HG03159 (cell line): Measurements from ENCODE around the gene CPNE1.

Source experiments
- ATAC-seq: cut with Tn5 transposase; IDR thresholded peaks from one replicate; pipeline ENCODE4 v1.9.1; 2021; ENCODE audit warnings: mild to moderate bottlenecking, moderate library complexity; ENCODE audit not compliant: unreplicated experiment

CPNE1 gene

DNA sequence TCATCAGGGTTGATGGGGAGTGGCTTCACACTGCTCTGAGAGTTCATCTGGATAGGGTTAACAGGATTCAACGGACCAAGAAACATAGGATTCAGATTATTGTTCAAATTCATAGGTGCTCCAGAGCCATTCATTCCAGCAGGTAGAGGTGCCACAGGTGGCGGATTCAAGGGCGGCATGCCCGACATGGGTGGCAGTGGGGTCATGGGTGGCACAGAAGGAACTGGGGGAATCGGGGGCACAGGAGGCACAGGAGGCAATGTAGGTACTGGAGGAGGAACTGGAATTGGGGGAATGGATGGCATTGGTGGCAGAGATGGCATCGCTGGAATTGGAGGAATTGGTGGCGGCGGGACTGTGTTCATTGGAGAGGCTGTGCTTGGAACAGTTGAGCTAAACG, 10.3 kb downstream of the CPNE1 start:
- no peak for ATAC-seq

GRCh38 chr20:35653893-35654292, 10.8 kb downstream of the CPNE1 start:
- no peak for ATAC-seq

GRCh38 chr20:35653430-35653734, 11.3 kb downstream of the CPNE1 start:
- ATAC-seq, result no peak

DNA sequence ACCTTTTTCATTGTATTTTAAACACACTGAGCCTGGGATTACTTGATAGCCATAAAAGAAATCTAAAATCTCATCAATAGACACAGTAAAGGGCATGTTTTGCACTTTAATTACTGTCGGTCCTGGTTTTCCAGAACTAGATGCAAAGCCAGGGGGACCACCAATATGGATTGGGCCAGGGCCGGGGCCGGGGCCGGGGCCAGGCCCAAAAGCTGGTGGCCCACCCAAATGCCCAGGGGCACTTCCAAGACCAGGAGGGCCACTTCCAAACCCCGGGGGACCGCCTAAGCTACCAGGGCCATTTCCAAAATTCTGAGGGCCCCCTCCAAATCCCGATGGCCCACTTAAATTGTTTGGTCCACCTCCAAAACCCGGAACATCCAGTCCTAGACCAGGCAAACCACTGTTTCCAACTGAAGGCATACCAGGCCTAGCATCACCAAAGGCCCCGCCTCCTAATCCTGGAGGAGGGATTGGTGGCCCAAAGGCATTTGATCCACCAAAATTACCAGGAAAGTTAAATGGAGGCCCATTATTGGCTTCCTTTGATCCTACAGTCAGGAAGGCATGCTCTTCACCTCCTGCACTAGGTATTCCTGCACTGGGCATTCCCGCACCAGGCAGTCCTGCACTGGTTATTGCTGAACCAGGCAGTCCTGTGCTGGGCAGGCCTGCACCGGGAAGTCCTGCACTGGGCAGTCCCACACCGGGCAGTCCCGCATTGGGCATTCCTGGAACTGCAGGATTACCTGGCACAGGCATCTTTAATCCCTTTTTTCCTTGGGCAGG, 11.9 kb downstream of the CPNE1 start:
- ATAC-seq, result no peak

- ATAC-seq, result no peak
Observed at GRCh38 chr20:35651958-35652357, 12.7 kb downstream of the CPNE1 start.

DNA sequence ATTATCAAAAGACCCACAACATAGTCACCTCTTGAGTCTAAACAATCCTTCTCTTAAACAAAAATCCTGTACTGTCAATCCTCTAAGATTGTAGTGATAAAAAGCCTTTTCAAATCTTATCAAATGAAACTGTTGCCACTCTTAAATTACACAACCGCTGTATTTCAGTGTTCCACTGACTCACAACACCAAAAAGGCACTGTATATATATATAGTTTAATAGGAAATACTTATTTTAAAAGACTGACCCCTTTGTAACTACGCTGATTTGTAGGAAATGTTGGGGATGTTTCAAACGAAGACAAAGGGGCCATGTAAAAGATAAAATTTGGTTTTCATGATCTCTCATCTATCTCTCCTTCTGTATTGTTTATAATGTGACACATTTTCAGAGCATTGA, 14.1 kb downstream of the CPNE1 start:
- ATAC-seq, result no peak

- ATAC-seq, result no peak
Observed at GRCh38 chr20:35648836-35649235, 15.9 kb downstream of the CPNE1 start.

DNA sequence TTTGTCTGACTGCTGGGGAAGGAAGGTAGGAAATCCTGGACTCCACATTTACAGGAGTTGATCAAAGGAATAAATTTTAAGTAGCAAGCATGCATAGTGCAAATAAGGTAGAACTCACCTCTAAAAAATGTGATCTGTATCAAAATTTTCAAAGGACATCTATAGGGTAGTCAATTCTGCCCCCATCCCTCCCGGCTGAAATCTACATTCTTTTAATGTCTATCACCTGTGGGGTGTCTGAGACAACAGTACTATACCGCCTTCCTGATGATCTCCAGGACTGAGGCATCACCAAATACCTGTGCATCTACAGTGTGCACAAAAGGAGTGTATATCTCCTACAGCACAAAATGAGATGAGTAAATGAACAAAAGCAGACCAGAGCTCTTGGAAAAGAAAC, 19.9 kb downstream of the CPNE1 start:
- ATAC-seq, result no peak

DNA sequence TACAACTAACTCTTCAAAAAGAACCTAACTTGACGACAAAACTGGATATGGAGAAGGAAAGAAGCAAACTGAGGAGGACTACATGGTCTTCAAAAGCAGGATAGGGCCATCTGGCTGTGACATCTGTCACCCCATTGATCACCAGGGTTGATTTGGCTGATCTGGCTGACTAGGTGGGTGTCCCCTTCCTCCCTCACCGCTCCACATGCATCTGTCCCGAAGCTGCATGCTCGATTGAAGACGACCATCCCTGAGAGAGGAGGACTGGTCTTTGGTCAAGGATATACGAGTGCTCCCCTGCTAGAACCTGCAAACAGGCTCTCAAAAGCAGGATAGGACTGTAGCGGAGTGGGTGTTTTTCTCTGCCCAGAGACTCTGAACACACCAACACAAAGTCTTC, 21.7 kb downstream of the CPNE1 start:
- ATAC-seq, result no peak

DNA sequence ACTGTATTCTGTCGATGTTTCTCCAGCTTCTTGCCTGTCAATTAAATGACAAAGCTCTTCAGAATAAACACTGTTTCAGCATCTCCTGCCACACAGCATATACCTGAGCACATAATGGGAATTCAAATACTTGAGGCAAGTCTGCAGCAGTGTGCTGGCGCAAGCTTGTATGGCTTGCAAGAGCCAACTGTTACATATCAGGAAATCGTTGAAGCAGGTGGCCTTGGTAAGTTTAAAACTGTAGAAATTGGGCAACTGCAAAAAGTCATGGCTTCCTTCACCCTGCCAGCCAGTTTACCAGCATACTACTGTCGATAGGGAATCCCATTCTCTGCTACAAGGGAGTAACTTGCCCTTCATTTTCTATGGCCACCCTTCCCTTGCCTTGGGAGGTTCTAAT, 23.0 kb downstream of the CPNE1 start:
- no peak for ATAC-seq

DNA sequence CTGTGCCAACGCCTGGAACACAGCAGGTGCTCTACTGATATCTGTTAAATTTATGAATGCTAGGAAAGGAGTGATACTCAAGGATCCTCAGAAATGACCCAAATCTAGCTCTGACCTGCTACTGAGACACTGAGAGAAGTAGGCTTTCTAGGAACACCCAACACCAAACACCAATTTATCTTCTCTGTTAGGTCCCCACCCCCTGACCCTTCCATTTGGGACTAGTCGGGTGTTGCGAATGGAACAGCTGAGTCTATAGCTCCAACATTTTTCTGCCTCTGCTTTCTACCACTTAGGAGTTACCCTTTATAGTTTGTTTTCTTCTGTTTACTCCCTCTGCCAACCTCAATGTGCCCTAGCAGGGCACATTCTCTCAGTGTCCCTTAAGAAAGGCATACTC, 24.0 kb downstream of the CPNE1 start:
- ATAC-seq, result no peak

GRCh38 chr20:35638751-35639150, 25.9 kb downstream of the CPNE1 start:
- no peak for ATAC-seq

DNA sequence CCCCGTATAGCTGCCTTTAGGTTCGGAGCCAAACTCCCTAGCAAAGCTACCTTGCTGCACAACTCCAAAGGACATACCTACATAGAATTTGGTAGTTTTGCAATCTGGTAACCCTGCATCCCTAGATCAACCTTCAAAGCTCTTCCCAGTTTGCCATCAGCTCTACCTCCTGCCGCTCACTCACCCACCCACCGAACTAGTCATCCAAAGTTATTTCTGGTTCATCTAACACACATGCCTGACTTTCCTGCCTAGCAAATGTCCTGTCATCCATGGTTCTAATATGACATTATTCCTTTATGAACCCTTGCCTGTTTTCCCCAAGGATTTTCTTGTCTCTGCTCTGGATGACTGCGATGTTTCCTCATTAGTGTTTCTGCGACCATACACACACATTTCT, 27.4 kb downstream of the CPNE1 start:
- no peak for ATAC-seq

GRCh38 chr20:35636095-35636494, 28.6 kb downstream of the CPNE1 start:
- no peak for ATAC-seq

DNA sequence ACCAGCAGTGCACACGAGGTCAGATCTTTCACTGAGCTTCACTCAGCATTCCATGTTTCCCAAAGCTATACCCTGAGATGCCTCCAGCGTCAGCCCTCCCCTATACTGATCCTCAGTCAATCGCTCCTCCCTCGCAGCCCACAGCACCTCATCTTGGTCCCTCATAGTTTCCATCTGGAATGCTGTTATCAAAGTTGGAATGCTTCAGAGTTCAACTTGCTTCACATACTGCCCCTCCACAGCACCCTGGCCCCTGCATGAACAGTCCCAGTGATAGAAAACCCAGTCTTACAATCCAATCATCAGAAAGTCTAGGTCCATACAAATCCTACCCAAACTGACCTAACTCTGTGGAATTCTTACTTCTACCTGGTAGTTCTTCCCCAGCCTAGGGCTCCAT, 29.0 kb downstream of the CPNE1 start:
- ATAC-seq, result no peak

GRCh38 chr20:35632539-35633115, 32.1 kb downstream of the CPNE1 start:
- no peak for ATAC-seq

GRCh38 chr20:35630636-35631035, 34.1 kb downstream of the CPNE1 start:
- ATAC-seq, result no peak

DNA sequence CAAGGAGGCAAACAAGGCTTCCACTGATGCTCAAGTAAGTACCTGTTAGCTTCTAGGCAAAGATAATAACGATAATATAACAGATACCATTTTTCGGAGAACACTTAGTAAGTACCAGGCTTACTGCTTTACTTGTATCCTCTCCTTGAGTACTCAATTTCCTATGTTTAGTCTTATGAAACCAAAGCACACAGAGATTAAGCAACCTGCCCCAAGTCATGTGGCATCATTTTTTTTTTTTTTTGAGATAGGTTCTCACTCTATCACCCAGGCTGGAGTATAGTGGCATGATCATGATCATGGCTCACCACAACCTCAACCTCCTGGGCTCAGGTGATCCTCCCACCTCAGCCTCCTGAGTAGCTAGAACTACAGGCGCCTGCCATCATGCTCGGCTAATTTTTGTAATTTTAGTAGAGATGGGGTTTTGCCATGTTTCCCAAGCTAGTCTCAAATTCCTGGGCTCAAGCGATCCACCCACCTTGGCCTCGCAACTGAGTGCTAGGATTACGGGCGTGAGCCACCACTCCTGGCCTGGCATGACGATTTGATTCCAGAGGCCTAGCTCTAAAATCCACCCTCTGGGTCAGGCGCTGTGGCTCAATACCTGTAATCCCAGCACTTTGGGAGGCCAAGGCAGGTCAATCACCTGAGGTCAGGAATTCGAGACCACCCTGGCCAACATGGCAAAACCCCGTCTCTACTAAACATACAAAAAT, 35.1 kb downstream of the CPNE1 start:
- no peak for ATAC-seq

- ATAC-seq, result no peak
Observed at GRCh38 chr20:35627121-35627520, 37.6 kb downstream of the CPNE1 start.

DNA sequence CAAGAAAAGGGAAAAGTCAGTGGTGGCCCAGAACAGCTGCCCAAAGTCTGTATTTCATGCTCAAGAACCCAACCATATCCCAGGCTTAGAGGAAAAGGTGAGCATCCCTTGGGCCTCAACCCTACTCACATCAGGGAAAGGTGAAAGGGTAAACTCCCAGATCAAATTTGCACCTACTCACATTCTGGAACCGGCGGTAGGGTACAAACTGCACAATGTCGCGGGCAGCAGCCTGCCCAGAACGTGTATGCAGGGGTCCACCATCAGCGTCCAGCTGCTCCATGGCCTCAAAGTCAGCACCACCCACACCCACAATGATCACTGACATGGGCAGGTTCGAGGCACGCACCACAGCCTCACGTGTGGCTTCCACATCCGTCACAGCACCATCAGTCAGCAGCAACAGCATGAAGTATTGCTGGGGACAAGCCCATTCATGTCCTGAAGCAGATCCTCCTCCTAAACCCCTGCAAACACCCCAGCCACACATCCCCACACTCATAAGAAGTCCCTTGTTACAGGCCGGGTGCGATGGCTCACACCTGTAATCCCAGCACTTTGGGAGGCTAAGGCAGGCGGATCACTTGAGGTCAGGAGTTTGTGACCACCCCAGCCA, 38.2 kb downstream of the CPNE1 start:
- ATAC-seq, result no peak

DNA sequence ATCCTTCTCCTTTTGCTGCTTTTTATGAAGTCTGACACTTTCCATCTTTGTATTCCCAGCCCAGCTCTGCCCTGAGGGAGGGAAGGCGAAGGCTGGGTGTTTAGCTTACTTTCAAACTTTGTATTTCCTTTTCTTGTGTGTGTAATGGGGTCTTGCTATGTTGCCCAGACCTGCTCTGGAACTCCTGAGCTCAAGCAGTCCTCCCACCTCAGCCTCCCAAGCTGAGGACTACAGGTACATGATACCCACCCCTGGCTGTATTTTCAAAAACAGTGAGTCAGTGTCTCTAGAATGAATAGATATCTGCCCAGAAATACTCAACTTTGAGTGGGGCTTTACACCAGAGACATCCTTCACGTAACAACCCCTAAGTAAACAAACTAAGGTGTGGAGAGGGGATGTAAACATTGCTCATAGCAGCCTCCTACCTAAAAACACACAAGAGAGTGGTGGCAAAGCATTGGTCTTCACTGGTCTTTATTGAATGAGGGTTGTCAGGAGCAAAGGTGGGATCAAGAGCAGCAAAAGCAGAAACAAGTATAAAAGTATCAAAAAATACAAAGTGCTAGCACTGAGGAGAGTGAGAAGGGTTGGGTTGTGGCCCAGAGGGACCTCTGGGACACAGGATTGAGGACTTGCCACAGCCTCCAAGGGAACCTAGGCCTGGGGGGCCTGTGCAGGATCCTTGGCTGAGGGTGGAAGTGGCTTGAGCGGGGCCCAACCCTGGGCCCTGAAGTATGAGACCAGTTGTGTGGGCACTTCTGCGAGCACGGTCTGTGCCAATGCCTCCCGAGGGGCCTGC, 38.9 kb downstream of the CPNE1 start:
- no peak for ATAC-seq
